Activated CD4-positive, CD25-positive, alpha-beta regulatory T cell treated with anti-CD3 and anti-CD28 coated beads, Interleukin-2, amount 50 U/mL, for 72 hours (primary cell): ENCODE measurements around the gene PON2.

Experiments
- DNase-seq: peaks from one replicate; pipeline ENCODE4 v3.0.0; 2021

The PON2 gene

DNA sequence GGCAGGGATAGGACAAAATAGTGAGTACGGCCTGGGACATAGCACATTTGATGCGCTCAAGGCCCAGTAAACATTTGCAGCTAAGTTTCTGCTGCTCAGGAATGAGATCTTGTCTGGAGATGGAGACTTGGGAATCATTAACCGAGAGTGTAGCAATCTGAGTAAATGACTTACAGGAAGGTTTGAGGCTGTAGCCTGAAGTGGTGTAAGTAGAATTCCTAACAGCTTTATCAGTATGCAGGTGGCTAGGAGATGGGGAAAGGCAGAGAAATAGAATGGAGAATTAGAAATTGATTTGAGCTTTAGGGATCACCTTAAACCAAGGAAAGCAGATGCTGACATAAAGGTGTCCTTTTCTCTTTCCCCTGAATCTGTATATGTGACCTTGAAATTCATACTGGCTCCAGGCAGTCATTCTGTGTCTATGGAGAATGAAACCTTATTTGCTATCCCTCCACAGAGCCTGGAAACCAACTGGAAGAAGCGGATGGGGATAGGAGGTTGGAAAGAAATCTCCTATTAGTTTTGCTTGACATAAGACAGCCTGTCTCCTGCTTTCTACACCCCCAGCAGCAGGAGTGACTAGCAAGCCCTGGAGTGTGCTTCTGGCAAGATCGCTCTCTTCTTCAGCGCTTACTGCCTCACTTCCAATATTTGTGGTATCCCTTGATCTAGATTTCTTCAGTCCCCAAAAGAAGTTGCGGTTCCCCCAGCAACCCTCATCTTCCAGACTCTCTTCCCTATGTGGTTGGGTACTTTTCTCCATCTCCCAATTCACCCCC lies 6.4 kb upstream of the PON2 start:
- DNase-seq = no peak

GRCh38 chr7:95440394-95441038 lies 5.7 kb upstream of the PON2 start:
- no peak for DNase-seq

DNA sequence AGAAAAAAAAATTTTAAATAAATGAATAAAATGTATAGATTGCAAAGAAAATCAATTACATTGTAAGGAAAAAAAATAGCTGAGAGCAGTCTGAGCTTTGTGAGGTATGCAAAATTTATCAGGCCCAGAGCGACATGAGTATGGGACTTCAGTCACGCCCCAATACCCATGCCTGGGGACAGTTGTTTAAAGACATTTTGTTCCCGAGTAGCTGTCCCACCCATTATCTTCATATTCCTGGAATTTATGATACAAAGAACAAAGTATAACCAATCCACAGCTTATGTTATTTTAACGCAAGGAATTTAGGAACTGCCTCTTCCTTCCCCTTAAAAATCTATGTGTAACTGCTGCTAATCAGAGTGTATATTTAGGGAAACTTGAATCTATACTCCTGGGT lies 1.6 kb upstream of the PON2 start:
- no peak for DNase-seq

DNA sequence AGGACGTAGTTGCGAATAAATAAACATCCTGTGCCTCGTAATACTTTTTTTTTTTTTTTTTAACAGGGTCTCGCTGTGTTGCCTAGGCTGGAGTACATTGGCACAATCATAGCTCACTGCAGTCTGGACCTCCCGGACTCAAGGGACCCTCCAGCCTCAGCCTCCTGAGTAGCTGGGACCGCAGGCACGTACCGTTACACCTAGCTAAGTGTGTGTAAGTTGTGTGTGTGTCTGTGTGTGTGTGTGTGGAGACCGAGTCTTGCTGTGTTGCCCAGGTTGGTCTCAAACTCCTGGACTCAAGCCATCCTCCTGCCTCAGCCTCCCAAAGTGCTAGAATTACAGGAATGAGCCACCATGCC lies 573 bp upstream of the PON2 start:
- no peak for DNase-seq

GRCh38 chr7:95433952-95434556 lies 774 bp downstream of the PON2 start:
- no peak for DNase-seq

- DNase-seq = no peak
These were observed 1.7 kb downstream of the PON2 start for GRCh38 chr7:95433129-95433528.

- no peak for DNase-seq
These were observed 2.2 kb downstream of the PON2 start for GRCh38 chr7:95432606-95433005.

- no peak for DNase-seq
These were observed 4.0 kb downstream of the PON2 start for GRCh38 chr7:95430864-95431263.

DNA sequence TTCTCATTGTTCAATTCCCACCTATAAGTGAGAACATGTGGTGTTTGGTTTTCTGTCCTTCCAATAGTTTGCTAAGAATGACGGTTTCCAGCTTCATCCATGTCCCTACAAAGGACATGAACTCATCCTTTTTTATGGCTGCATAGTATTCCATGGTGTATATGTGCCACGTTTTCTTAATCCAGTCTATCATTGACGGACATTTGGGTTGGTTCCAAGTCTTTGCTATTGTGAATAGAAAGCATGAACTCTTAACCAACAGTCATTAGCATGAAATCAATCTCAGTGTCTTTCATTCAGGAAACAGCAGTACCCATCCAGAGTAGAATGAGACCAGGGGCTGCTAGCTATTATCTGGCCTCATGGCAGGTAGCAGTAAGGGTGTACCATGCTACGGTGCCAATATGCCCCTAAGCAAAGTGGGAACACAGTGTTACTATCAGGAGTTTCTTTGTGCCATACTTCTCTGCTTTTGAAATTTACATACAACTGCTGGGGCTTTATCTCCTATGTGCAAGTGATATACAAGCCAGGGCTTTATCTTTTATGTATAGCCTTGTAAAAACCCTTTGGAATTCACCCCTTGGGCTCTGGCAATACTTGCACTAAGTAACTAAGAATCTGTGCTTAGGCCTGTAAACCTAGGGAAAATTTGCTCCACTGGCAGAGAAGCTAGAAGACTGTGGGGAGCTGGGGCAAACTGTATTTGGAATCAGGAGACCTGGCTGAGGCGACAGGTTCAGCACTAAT lies 5.4 kb downstream of the PON2 start:
- no peak for DNase-seq

- DNase-seq = no peak
These were observed 6.8 kb downstream of the PON2 start for GRCh38 chr7:95427914-95428516.

DNA sequence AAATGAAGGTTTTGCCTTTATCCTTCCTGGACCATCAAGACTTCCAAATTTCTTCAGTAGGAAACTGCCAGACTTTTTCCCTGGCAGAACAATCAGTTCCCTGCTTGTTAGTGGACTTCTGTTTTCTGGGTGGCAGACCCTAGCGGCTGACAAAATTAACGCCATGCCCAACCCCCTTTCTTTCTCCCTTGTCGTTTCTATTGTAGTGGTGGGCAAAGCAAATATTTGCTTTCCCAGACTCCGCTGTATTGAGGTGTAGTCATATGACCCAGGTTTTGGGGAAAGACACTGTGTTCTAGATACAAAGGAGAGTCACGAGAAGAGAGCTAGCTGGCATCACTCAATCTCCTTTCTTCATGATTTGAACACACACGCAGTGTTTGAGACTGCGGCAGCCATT lies 7.7 kb downstream of the PON2 start:
- no peak for DNase-seq

- no peak for DNase-seq
These were observed 9.1 kb downstream of the PON2 start for GRCh38 chr7:95425694-95426093.

GRCh38 chr7:95424716-95425115 lies 10.1 kb downstream of the PON2 start:
- no peak for DNase-seq

- no peak for DNase-seq
These were observed 12.9 kb downstream of the PON2 start for GRCh38 chr7:95421847-95422444.

DNA sequence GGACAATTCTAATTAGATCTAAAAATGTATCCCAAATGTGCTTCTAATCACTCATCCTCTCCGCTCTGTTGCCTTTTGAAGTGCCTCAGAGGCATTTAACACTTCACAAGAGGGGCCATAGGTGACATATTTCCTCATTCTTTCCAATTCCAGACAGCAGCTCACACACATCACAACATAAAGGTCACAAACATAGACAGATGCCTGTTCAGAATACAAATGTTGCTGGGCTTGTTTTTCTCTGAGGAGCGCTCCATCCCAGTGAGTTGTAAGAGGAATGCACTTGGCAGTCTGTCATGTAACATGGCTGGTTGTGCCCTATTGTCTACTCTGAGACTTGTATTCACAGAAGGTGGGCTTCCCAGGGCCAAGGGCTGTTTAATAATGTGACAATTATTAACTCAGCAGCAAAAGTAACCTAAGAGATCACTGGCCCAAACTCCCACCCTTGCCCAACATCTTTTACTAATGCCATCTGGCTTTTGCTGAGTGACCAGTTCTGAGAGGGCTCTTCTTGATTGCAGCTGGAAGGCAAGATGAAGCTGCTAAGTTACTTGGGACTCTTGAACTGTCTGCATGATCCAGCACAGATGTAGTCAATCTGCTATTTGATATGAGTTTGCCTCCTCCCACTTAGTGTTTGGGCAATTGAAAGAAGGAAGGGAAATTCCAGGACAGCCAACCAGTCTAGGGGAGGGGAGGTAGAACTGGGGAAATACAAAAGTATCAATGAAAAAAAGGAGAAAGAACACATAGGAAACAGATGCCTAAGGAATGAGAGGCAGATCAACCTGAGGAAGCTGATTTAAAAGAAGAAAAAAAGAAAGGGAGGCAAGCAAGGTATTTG lies 13.6 kb downstream of the PON2 start:
- no peak for DNase-seq

DNA sequence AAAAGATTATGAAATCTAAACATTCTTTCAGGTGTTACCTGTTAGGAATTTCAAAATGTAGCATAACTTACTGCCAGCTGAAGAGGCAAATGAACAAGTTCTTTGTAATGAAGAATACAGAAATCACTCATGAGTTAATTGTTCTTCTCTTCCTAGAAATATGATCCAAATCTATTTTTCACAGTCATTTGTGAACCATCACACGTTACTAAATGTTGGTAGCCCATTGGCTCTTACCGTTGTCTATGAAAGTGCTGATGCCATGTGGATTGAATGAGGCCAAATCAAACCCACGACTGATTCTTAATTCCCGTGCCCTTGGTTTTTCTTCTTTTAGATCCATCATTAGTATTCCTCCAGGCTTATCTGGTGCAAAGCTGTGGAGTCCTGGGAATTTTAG lies 22.8 kb downstream of the PON2 start:
- DNase-seq = no peak

GRCh38 chr7:95411666-95412065 lies 23.2 kb downstream of the PON2 start:
- no peak for DNase-seq

DNA sequence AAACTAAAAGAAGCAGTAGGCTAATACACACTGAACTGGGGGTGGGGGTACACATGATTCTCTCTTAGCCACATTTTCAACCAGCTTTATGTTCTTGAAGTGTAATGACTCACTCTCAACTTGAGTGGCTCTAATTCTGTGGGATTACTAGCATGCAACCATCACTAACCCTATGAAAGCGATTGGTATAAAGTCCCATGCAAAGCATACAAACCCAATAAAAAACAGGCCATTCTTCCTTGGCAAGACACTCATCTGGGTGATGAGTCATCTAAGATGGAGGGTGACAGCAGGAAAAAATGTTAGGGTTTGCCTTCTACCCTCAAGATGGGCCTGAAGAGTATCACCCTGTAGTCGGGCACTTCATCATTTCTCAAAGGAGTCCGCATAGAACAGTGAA lies 23.8 kb downstream of the PON2 start:
- no peak for DNase-seq

GRCh38 chr7:95407751-95408150 lies 27.1 kb downstream of the PON2 start:
- DNase-seq = no peak

- no peak for DNase-seq
These were observed 29.0 kb downstream of the PON2 start for GRCh38 chr7:95405800-95406199.

GRCh38 chr7:95405208-95405607 lies 29.6 kb downstream of the PON2 start:
- no peak for DNase-seq

DNA sequence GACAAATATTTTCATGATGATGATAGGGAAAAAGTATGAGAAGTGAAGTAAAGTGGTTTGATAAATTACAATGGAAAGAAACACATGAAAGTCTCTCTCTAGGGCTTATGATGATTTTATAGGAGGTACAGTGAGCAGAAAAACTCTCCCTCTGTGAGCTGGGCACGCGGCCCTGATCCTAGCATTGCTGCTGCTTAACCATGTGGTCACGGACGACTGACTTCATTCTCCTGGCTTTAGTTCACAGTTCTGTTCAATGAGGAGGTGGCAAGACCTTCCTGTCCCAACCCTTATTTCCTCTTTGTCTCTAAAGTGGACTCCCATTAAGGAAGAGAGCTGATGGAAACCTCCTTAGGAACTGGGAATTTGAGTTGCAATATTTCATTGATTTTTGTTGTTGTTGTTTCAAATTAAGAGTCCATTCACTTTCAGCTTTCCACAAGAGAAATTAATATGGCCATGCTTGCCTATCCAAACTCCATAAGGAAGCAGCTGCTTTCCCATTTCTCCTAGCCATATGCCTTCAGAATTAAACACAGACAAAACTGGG lies 30.4 kb downstream of the PON2 start:
- DNase-seq = no peak
